CD4-positive, alpha-beta T cell treated with Interleukin-2 at 100 ng/mL for 4 hours (primary cell): ENCODE data around the gene PMPCA.
"Not testable (repeated sequence)": the region's sequence is repeated elsewhere in the genome, so short reads cannot be mapped to it uniquely, and the experiment has no call there.

Source experiments
- DNase-seq: peaks from one replicate; pipeline ENCODE4 v3.0.0-alpha.2; 2020; ENCODE audit warnings: low spot score

The PMPCA gene

DNA sequence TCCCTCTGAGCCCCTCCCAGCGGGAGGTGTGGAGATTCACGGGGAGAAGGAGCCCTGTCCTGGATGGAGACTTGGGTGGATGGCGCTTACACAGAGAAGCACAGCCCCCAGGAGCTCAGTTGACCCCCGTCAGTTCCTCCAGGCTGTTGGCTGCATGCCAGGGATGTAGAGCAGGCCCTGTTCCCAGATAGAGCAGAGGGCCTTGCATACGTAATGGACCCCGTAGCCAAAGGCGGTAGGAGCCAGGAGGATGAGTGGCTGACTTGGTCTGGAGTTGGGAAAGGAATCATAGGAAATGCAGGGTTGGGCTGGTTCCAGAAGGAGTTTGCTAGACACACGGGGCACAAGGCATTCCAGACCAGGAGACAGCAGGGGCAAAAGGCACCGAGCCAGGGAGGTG, 2.5 kb downstream of the PMPCA start:
- no peak for DNase-seq

DNA sequence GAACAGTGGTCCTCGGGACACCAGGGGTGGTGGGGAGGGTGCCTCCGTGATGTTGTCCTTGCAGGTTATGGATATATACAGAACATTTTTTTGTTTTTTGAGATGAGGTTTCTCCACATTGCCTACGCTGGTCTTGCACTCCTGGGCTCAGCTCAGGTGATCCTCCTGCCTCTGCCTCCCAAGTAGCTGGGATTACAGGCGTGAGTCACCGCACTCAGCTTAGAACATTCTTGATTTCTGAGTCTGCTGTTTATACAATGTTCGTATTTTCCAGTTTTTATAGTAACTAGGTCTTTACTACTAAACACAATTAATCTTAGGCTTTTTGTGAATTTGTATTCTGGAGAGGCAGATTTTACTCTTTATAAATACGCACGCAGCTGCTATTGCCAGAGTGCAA, 6.0 kb downstream of the PMPCA start:
- no peak for DNase-seq

DNA sequence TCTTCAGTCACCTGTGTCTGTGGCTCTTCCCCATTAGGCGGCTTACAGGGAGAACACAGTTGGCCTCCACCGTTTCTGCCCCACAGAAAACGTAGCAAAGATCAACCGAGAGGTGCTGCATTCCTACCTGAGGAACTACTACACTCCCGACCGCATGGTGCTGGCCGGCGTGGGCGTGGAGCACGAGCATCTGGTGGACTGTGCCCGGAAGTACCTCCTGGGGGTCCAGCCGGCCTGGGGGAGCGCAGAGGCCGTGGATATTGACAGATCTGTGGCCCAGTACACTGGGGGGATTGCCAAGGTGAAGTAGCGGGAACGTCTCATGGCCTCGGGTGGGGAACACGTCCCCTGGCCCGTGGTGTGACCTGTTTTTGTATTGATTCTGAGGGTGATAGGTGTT, 6.5 kb downstream of the PMPCA start:
- no peak for DNase-seq

DNA sequence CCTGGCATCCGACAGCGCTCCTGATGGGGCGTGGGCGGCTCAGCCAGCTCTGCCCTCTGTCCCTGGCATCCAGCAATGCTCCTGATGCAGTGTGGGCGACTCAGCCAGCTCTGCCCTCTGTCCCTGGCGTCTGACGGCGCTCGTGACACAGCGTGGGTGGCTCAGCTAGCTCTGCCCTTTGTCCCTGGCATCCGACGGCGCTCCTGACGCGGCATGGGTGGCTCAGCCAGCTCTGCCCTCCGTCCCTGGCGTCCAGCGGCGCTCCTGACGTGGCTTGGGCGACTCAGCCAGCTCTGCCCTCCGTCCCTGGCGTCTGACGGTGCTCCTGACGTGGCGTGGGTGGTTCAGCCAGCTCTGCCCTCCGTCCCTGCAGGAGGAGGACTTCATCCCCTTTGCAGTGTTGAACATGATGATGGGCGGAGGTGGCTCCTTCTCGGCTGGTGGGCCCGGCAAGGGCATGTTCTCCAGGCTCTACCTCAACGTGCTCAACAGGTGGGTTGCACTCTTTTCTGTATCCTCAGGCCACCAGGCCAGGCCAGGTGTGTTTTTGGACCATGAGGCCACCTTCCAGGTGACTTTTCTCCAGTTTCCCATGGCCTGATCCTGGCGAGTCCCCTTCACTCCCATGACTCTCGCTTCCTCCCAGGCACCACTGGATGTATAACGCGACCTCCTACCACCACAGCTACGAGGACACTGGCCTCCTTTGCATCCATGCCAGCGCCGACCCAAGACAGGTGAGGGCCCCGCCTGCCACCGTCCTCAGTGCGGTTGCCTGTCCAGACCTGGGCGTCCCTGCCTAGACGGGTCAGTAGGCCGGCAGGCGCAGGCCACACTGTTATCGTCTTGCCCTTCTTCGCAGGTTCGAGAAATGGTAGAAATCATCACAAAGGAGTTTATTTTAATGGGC, 8.0 kb downstream of the PMPCA start:
- DNase-seq, result no peak

DNA sequence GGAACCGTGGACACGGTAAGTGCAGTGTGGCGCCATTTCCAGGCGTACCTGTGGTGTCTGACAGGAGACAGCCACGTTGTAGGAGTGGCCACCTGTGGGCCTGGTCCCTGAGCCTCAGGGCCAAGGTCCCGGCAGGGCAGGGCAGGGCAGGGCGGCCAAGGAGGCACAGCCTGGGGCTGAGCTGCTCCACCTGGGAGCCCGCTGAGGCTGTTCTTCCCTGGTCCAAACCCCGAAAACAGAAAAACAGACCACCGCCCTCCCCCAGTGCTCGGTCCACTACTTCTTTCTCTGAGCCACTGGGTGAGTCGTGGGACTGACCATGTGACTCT, 8.6 kb downstream of the PMPCA start:
- no peak for DNase-seq

DNA sequence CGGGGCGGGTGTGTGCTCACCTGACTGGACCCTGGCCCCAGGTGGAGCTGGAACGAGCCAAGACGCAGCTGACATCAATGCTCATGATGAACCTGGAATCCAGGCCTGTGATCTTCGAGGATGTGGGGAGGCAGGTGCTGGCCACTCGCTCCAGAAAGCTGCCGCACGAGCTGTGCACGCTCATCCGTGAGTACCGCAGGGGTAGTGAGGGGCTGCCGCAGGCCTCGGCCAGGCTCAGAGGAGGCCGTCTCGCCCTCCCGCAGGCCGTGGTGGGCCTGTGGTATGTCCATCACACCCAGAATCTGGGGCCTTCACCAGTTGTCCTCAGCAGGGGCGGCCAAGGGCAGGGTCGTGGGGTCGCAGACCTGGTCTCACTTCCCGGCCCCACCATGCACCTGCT, 11.3 kb downstream of the PMPCA start:
- DNase-seq, result no peak

DNA sequence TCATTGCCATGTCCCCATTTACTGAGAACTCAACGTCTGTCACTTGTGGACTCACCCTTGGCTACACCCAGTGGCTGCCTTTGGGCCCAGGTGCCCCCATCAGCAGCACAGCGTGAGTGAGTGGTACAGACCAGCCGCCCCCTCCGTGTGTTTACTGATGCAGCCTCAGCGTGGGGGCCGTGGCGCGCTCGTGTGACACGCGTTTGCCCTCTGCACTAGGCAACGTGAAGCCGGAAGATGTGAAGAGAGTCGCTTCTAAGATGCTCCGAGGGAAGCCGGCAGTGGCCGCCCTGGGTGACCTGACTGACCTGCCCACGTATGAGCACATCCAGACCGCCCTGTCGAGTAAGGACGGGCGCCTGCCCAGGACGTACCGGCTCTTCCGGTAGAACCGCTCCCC, 12.4 kb downstream of the PMPCA start:
- no peak for DNase-seq

DNA sequence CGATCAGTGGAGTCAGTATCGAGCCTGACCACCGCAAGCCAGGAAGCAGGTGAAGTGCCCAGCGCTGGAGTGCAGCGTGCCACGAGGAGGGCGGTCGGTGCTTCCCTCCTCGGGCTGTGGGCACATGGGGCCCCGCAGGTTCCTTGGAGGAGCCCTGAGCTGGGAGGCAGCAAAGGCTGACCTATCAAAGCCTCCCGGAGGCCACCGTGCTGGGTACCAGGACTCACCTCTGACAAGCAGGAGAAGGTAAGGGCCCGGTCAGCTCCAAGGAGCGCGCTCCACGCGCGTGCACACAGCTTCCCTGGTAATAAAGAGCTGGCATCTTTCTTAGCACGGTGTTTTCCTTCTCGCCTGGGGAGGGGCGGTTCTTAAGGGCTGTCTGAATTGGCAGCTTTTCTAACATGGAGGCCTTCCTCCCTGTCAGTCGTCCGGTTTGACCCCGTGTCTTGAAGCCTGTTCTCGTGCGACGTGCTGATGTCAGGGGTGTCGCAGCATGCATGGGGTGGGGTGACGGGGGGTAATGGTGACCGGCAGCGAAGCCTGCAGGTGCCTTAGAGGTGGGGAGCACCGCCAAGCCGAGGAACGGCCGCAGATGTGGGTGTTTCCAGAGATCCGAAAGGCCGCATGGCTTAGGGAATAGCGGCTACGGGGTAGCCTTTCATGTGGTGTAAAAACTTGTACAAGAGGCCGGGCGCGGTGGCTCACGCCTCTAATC, 13.1 kb downstream of the PMPCA start:
- no peak for DNase-seq

DNA sequence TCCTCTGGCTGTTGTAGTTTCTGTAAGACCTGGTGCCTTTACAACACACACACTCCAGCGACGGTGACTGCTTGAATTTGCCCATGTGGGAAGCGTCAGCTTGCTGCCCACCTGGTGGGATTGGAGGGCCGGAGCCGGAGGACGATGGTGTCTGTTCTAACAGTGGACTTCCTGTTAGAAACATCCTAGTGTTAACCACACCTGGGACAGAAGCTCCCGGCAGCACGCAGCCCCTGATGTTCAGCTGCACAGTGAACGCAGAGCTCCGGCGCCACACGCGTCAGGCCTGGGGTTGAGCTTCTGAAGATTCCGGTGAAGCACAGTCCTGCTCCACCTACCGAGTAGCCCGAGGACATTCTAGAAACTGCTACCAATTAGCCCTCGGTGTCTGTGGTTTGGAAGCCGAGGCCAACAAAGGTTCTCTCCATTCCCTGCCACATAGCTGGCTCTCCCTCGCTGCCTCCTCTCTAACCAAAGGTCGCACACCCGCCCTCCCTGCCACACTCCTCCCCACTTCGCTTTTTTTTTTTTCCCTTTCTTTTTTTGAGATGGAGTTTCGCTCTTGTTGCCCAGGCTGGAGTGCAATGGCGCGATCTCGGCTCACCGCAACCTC, 14.4 kb downstream of the PMPCA start:
- no peak for DNase-seq

DNA sequence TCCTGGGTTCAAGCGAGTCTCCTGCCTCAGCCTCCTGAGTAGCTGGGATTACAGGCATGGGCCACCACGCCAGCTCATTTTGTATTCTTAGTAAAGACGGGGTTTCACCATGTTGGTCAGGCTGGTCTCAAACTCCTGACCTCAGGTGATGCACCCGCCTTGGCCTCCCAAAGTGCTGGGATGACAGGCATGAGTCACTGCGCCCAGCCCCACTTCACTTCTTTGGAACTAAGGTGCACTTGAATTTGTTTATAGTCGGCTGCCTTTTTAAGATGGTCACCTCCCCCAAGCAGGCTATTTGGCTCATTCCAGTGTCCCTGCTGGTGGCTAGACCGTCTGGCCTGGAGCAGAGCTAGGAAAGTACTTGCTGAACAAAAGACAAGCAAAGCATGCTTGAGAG, 14.9 kb downstream of the PMPCA start:
- not testable (repeated sequence) for DNase-seq

DNA sequence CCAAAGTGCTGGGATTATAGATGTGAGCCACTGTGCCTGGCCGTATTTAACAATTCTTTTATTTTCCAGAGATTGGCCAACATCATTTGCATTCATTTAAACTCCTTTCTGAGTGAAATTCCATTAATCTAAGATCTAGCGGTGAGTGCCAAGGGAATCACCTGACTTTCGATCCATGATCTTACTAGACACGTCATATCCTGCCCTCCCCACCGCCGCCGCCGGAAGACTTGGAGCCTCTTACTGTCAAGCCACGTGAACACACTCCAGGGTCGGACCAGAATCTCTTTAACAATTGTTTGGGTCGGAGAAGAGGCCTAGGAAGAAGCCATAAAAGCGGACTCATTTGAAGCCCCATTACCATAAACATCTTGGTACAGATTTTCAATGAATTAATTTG, 16.3 kb downstream of the PMPCA start:
- DNase-seq, result no peak

DNA sequence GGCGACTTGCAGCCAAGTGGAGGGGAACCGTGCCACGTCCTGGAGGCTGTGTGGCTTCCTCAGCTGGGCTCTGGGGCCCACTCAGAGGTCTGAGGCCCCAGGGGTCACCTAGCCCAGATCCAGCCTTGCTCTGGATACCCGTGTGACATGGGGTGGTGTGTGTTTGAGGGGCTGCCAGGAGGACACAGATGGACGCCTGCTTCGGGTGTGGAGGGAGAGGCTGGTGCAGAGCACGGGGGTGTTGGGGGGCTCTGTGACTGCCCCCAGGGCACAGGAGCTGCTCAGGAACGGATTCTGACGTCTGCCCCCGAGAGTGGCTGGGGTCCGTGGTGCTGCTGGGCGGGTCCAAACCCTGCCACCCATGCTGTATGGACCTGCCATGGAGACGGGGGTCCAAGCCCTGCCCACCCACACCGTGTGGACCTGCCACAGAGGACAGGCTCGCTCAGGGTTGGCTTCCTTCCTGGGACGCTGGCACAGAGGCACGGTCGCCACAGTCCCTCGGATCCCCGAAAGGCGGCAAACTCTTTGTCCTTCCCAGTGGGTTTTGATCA, 18.7 kb downstream of the PMPCA start:
- no peak for DNase-seq

DNA sequence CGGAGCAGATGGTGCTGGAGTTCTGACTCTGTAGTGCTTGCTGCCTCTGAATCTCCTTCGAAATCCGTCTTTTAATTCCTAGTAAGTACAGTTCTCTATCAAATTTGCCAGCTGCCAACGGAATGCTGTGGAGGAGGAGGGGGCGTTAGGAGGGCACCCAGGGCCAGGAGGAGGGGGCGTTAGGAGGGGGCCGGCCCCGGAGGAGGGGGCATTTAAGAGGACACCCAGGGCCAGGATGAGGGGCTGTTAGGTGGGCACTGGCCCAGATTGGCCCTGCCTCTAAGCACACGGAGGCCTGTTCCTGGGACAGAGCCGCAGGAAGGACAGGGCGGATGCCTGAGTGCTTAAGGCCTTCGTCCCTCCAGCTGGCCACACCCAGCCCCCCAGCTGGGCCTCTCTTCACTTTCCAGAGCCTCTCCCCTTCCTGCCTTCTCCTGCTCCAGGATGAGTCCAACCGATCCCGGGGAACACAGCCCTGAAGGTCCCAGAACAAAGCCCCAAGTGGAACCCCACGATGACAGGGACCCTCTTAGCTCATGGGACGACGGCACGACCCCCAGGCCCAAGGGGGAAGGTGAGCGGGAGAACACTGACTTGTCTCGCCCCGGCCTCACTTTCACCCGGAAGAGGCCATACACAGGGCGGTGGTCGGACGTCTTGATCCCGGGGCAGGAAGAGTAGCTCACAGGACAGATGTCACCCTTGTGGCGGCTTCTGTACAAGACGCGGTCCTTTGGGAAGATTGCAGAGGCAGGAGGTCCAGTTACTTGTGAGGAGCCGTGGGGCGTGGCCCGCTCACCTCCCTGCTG, 19.4 kb downstream of the PMPCA start:
- no peak for DNase-seq

DNA sequence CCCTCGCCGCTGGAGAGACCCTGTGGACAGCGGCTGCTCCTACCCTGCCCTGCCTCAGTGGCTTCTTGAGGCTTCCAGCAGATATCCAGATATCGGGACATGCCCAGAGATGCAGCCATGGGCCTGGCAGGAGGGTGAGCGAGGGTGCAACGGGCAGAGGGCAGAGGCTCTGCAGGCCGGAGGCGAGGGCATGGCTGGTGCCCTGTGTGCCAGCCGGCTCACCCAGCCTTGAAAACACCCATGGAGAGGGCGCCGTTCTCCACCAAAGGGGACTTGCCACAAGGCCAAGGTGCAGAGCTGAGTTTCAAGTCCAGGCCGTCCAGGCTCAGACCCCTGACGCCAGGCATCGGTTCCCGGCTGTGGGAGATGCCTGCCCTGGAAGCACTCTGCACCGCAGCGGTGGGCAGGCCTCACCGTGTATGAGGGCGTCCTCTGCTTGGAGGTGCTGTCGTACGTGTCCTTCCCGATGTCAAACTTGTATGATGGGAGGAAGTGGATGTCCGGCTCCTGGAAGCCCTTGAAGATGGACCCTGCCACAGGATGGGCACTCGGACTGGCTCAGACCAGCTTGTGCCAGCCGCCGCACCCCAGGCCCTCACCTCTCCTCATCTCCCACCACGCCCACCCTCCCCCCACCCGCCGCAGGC, 20.3 kb downstream of the PMPCA start:
- DNase-seq, result no peak

DNA sequence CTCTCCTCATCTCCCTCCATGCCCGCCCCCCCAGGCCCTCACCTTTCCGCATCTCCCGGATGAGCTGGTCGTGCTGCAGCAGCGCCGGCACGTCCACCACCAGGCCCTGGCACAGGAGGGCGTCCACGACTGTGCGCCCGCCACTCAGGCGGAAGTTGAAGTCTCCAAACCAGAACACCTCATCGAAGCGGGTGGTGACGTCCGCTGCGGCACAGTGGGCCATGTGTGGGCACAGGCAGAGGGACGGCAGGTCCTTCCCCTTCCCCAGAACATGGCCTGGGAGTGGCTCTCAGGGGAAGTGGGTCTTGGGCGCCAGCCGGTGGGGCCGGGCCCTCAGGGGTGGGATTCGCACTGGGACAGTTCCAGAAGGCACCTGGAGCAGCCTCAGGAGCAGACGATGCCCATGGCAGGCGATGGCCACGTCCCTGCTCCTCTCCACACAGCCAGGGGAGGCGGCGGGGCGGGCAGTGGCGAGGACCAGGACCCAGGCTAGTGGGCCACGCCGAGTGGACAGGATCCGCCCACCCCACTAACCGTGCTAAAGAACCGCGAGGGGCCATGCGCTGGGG, 21.4 kb downstream of the PMPCA start:
- DNase-seq, result no peak

DNA sequence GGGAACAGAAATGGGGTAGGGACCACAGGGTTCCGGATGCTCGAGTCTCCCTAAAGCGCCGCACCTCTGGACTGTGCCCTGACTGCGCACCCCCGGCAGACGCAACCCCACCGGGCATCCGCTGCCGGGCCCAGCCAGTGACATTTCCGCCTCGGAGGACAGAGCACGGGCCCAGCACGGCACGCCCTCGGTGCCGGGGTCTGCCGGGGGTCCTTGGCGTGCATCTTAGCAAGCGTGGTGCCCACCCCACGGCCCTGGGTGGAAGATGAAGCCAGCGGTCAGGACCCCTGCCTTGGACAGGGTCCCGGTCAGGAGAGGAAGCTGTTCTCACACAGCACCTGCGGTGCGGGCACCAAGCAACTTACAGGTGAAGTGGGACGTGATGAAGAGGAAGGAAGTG, 22.1 kb downstream of the PMPCA start:
- DNase-seq, result no peak

DNA sequence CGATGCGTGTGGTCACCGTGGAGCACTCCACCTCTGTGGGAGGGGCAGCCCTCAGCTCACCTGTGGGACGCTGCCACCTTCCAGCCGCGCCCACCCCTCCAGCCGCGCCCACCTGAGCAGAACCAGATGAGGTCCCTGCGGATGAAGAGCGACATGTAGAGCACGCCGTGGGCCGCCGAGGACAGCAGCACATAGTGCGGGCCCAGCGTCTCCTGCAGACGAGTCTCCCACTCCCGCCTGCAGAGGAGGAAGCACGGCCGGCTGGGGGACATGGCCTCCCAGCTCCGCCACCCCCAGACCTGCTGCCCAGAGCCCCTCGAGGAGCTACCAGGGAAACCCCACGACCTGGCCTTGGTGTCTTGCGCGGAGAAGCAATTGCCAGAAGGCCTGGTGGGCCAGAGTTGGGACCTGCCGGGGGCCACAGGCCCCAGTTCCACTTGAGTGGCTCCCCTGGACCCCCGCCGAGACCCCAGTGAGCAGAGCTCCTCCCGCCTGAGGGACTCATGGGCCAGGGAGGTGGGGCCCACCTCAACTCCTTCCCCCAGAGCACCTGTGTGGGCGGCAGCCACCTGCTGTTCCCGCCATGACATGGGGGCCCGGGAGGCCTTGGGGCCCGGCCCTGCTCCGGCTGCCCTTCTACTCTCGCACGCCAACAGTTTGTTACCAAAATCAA, 22.7 kb downstream of the PMPCA start:
- no peak for DNase-seq

DNA sequence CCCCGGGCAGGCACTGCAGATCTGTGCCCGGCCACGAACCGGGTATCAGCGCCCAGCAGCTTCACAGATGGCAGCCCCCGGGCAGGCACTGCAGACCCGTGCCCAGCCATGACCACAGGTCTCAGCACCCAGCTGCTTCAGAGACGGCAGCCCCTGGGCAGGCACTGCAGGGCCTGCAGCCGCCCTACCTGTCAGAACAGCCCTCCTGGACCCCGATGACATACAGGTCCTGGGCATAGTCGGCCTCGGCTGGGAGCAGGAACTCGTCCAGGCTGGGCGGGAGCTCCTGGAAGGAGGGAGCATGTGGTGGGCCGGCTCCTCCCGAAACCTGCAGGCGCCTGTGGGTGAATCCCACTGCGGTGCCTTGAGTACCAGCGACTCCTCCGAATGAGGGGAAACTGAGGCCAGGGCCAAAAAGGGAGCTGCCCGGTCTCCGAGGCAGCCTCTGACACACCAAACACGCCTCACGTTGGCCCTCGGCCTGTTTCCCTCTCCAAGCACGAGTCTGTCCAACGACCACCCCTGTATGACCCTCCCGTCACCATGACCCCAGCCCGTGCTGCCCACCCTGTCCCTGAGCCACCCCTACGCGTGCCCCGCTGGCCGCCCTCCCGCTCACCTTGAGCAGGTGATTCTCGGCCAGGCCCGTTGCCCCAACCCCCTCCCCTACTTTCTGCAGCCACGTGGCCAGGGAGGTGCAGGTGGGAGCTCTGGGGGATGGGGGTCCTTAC, 23.6 kb downstream of the PMPCA start:
- DNase-seq, result no peak

DNA sequence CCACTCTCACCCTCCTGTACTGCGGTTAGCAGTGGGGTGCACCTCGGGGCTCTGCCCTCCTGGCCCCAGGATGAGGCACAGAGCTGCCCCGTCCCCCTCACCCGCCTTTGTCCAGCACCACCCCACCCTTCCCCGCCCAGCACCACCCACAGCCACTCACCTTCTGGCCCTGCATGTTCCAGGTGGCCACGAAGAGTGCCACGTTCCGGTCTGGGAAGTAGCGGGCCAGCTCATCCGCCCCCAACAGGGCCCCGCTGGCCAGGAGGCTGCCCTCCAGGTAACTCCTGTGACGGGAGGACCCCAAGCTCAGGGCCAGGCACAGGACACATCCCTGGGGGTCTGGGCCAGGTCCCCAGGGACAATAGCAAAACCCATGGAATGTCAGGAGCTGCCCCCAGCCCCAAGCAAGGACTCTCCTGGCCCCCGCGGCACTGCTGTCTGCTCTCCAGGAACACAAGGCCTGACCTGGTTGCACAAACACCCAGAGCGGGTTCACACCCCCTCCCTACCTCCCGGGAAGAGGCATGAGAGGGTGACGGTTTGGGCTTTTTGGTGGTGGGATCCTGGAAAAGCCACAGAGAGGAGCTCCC, 24.2 kb downstream of the PMPCA start:
- no peak for DNase-seq
